Liver (tissue), 9 donors: ENCODE data around the gene ZDHHC8. TPM values are rescaled to one million over a fixed set of nuclear protein-coding genes. Genes with fewer than 3 reads are reported as not detected.

Experiments
- DNase-seq: peaks from one replicate; pipeline ENCODE4 v3.0.0-alpha.2; 2017; ENCODE audit warnings: low spot score
- H3K27ac ChIP-seq, 2 donors: one replicate each; pipeline ENCODE4 v1.7.0; 2013; ENCODE audit warnings: inconsistent platforms in 2 of 2, low read length in 2 of 2, control low read depth in 1 of 2, low read depth in 1 of 2, mild to moderate bottlenecking in 1 of 2
- H3K27me3 ChIP-seq, 4 donors: one replicate each; pipeline versions ENCODE4 v1.6.1 to v1.7.0; 2013; ENCODE audit warnings: low read length in 3 of 4, inconsistent platforms in 1 of 4, mild to moderate bottlenecking in 1 of 4, moderate library complexity in 1 of 4; ENCODE audit not compliant: control insufficient read depth in 4 of 4, insufficient read depth in 4 of 4
- H3K36me3 ChIP-seq, 4 donors: one replicate each; pipeline versions ENCODE4 v1.6.1 to v1.7.0; 2013; ENCODE audit warnings: low read length in 3 of 4, mild to moderate bottlenecking in 3 of 4, low read depth in 1 of 4, moderate library complexity in 1 of 4; ENCODE audit not compliant: control insufficient read depth in 4 of 4, insufficient read depth in 3 of 4
- H3K4me1 ChIP-seq, 4 donors: one replicate each; pipeline versions ENCODE4 v1.6.1 to v1.7.0; 2013; ENCODE audit warnings: low read length in 3 of 4, mild to moderate bottlenecking in 3 of 4, moderate library complexity in 1 of 4; ENCODE audit not compliant: control insufficient read depth in 4 of 4, insufficient read depth in 4 of 4
- H3K4me3 ChIP-seq, 3 donors: one replicate each; pipeline versions ENCODE4 v1.6.1 to v1.7.0; 2013; ENCODE audit warnings: low read length in 3 of 3, control low read depth in 1 of 3, low read depth in 1 of 3, mild to moderate bottlenecking in 1 of 3
- H3K9ac ChIP-seq, 2 donors: one replicate each; pipeline ENCODE4 v1.7.0; 2013; ENCODE audit warnings: low read length in 2 of 2, mild to moderate bottlenecking in 2 of 2, moderate library complexity in 2 of 2, control low read depth in 1 of 2, low read depth in 1 of 2
- H3K9me3 ChIP-seq, 4 donors: one replicate each; pipeline versions ENCODE4 v1.6.1 to v1.7.0; 2013; ENCODE audit warnings: low read length in 3 of 4; ENCODE audit not compliant: control insufficient read depth in 4 of 4
- CTCF ChIP-seq: fragments of 150-350 bp; IDR thresholded peaks from 2 replicates; pipeline ENCODE4 v1.5.1; 2017; ENCODE audit warnings: improper control_type of control experiment, low read depth, low read length; ENCODE audit not compliant: missing input control
- EGR1 ChIP-seq, 2 donors: IDR thresholded peaks; 2 replicates each; pipeline ENCODE4 v1.6.1; 2016 to 2018; ENCODE audit warnings: antibody characterized with exemption in 2 of 2, low read depth in 2 of 2
- FOXA1 ChIP-seq: IDR thresholded peaks from 2 replicates; pipeline ENCODE4 v1.6.1; 2016; ENCODE audit warnings: antibody characterized with exemption
- FOXA2 ChIP-seq: IDR thresholded peaks from 2 replicates; pipeline ENCODE4 v1.6.1; 2016; ENCODE audit warnings: antibody characterized with exemption
- GABPA ChIP-seq, 2 donors: IDR thresholded peaks in 1 of 2; conservative IDR thresholded peaks in 1 of 2; 2 replicates each; pipeline ENCODE4 v1.6.1; 2016; ENCODE audit warnings: antibody characterized with exemption in 2 of 2, mild to moderate bottlenecking in 1 of 2, moderate library complexity in 1 of 2
- HNF4A ChIP-seq, 2 donors: conservative IDR thresholded peaks; 2 replicates each; pipeline ENCODE4 v1.6.1; 2016; ENCODE audit warnings: antibody characterized with exemption in 2 of 2, mild to moderate bottlenecking in 2 of 2
- HNF4G ChIP-seq: IDR thresholded peaks from 2 replicates; pipeline ENCODE4 v1.6.1; 2016; ENCODE audit warnings: antibody characterized with exemption
- JUND ChIP-seq, 2 donors: IDR thresholded peaks; 2 replicates each; pipeline ENCODE4 v1.6.1; 2016; ENCODE audit warnings: antibody characterized with exemption in 2 of 2
- NR2F2 ChIP-seq: IDR thresholded peaks from 2 replicates; pipeline ENCODE4 v1.6.1; 2016; ENCODE audit warnings: antibody characterized with exemption
- RAD21 ChIP-seq, 2 donors: IDR thresholded peaks; 2 replicates each; pipeline ENCODE4 v1.6.1; 2016; ENCODE audit warnings: antibody characterized with exemption in 2 of 2, mild to moderate bottlenecking in 2 of 2
- REST ChIP-seq: IDR thresholded peaks from 2 replicates; pipeline ENCODE4 v1.6.1; 2016; ENCODE audit warnings: antibody characterized with exemption, mild to moderate bottlenecking
- RXRA ChIP-seq, 2 donors: IDR thresholded peaks; 2 replicates each; pipeline ENCODE4 v1.6.1; 2017 to 2018; ENCODE audit warnings: antibody characterized with exemption in 2 of 2, mild to moderate bottlenecking in 1 of 2
- SP1 ChIP-seq: IDR thresholded peaks from 2 replicates; pipeline ENCODE4 v1.6.1; 2018; ENCODE audit warnings: antibody characterized with exemption, mild to moderate bottlenecking
- TAF1 ChIP-seq: conservative IDR thresholded peaks from 2 replicates; pipeline ENCODE4 v1.6.1; 2016; ENCODE audit warnings: antibody characterized with exemption, mild to moderate bottlenecking
- YY1 ChIP-seq: IDR thresholded peaks from 2 replicates; pipeline ENCODE4 v1.6.1; 2016; ENCODE audit warnings: antibody characterized with exemption, mild to moderate bottlenecking
- WGBS: extraction: QIAGEN DNeasy Blood & Tissue Kit; methylation state at CpG from one replicate; pipeline ENCODE4 v1.1.7; 2013; 5-methylcytosine and 5-hydroxymethylcytosine counted together
- polyA plus RNA-seq, 2 donors: library from polyadenylated mRNA; stranded (reverse) in 1 of 2; unstranded in 1 of 2; fragments of 200-250 nt in 1 of 2; fragments of >200 nt in 1 of 2; fragmentation: Nextera tagmentation in 1 of 2; extraction: Ambion mirVana in 1 of 2; gene quantifications; one replicate each; pipeline versions ENCODE4 v1.2.1 to v1.2.3, GENCODE V29; 2013 to 2015
- total RNA-seq, 2 donors: library from RNA; depleted of rRNA; stranded (reverse); fragments of >200 nt; gene quantifications; one replicate each; pipeline ENCODE4 v1.2.3, GENCODE V29; 2014
- donor health status: healthy.
- donor health status: healthy.
- donor health status: healthy.
- donor health status: healthy.
- donor health status: healthy.

Gene ZDHHC8
- total and polyA plus RNA-seq, 4 donors: 2.9 to 11.8 (median 6.8) TPM

DNA sequence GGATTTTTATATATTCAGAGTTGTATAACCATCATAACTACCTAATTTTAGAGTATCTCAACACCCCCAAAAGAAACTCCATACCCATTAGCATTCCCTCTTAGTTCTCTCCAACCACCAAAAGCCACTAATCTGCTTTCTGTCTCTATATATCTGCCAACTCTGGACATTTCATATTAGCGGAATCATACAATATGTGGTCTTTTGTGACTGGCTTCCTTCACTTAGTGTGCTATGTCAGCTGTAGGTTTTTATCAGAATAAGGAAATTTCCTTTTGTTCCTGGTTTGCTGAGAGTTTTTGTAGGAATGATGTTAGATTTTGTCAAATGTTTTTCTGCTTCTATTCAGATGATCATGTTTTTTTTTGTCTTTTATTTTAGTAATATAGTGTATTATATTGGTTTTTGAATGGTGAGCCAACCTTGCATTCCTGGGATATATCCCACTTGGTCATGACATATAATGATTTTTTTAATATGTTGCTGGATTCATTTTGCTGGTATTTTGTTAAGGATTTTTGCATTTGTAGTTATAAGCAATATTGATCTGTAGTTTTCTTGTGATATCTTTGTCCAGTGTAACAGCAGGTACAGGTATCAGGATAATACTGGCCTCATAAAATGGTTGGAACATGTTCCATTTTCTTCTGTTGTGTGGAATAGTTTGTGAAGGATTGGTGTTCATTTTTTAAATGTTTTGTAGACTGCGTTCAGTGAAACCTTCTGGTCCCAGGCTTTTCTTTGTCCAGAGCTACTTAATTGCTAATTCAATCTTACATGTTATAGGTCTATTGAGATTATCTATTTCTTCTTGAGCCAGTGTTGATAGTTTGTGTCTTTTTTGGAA is 34.8 kb upstream of the ZDHHC8 start:
- WGBS: over 99% methylated on average over 2 of the region's 2 CpGs
- no peak overlapping the region for H3K9ac ChIP-seq
- peaks cover 11 to 36% (median 20%) of the 10 kb centered on the region in 4 donors for H3K36me3 ChIP-seq
- peaks cover 12 to 33% (median 25%) of the 10 kb centered on the region in 4 donors for H3K4me1 ChIP-seq
- no peak overlapping the region for H3K27ac ChIP-seq
- H3K4me3 ChIP-seq: no peak overlapping the region
- no peaks in the 10 kb centered on the region for H3K9me3 ChIP-seq
- no peak for TF ChIP-seq YY1
- TF ChIP-seq NR2F2: no peak
- no peak for TF ChIP-seq FOXA2
- no peak for TF ChIP-seq TAF1
- no peak for TF ChIP-seq RXRA (IDR thresholded peaks at IDR 0.05)
- no peaks in the 10 kb centered on the region for H3K27me3 ChIP-seq
- no peak for DNase-seq

DNA sequence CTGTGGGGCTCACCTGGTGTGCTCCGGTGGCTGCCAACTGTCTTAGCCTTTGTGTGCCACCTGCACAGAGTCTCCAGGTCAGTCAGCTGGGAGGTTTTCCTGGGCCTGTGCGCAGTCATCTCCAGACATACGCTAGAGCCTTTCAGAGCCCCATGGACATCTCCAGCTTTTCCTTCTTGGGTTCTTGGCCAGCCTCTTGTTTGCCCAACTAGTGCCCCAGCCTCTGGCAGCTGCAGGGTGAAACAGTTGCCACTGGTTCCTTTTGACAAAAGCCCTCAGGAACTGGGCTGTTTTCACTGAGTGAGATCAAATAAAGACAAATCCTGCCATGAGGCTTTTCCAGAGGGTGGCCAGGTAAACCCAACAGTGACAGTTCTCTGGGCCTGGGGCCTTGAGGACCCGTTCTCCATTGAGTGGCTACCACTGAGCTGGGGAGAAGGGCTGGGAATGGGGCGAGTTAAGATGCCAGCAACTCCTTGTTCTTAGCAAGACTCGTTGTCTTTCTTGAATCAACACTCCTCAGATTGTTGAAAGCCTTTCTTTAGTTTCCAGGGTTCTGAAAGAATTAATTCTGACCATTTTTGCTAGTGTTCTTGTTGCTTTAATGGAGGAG is 32.4 kb upstream of the ZDHHC8 start:
- no peaks in the 10 kb centered on the region for H3K27me3 ChIP-seq
- WGBS: 97% methylated on average over 6 of the region's 6 CpGs
- no peak overlapping the region for H3K4me3 ChIP-seq
- H3K9ac ChIP-seq: no peak overlapping the region
- DNase-seq: no peak
- no peak for TF ChIP-seq HNF4G
- TF ChIP-seq GABPA (IDR thresholded peaks at IDR 0.05 in 1 of 2, conservative IDR thresholded peaks at IDR 0.05 in 1 of 2): no peak
- no peak for TF ChIP-seq REST
- TF ChIP-seq NR2F2: no peak
- no peak for TF ChIP-seq YY1
- no peak for TF ChIP-seq FOXA1
- TF ChIP-seq CTCF: no peak
- no peaks in the 10 kb centered on the region for H3K9me3 ChIP-seq
- H3K4me1 ChIP-seq: peaks cover 5 to 23% (median 15%) of the 10 kb centered on the region in 4 donors
- H3K36me3 ChIP-seq: peaks cover 6 to 28% (median 17%) of the 10 kb centered on the region in 4 donors
- H3K27ac ChIP-seq: no peak overlapping the region

GRCh38 chr22:20101638-20102037 is 30.0 kb upstream of the ZDHHC8 start:
- DNase-seq: no peak
- Histone ChIP-seq H3K4me3 (no peak overlapping the region), H3K27me3 (no peaks in the 10 kb centered on the region), H3K36me3 (peaks cover 7 to 28% (median 17%) of the 10 kb centered on the region in 4 donors), H3K4me1 (peaks cover 0 to 31% (median 18%) of the 10 kb centered on the region in 4 donors), H3K9me3 (no peaks in the 10 kb centered on the region), H3K27ac (peak overlapping the region in 1 of 2 donors; percentile 56), H3K9ac (no peak overlapping the region)
- 43% methylated on average over 8 of the region's 8 CpGs for WGBS
- no peak for TF ChIP-seq NR2F2
- TF ChIP-seq YY1: peak; percentile 30
- TF ChIP-seq HNF4G: peak; percentile 11
- no peak for TF ChIP-seq EGR1 (IDR thresholded peaks at IDR 0.05; ENCODE audit: low read depth in 2 of 2)
- peak in 1 of 2 donors; percentile 39 for TF ChIP-seq RXRA (IDR thresholded peaks at IDR 0.05)
- TF ChIP-seq HNF4A (conservative IDR thresholded peaks at IDR 0.05): peak; percentile 65 to 71
- no peak for TF ChIP-seq TAF1
- no peak for TF ChIP-seq JUND (IDR thresholded peaks at IDR 0.05)
- no peak for TF ChIP-seq REST
- TF ChIP-seq GABPA (IDR thresholded peaks at IDR 0.05 in 1 of 2, conservative IDR thresholded peaks at IDR 0.05 in 1 of 2): no peak
- TF ChIP-seq SP1: no peak
- TF ChIP-seq RAD21 (IDR thresholded peaks at IDR 0.05): no peak
